PC-9 (cell line): Measurements from ENCODE around the gene GLCE.

Experiments
- CTCF ChIP-seq: fragments of 200-600 bp; sonication (generic); conservative IDR thresholded peaks from 2 replicates; pipeline ENCODE4 v1.6.1; 2017; ENCODE audit warnings: mixed run types, antibody characterized with exemption, mild to moderate bottlenecking, moderate library complexity
- EZH2 ChIP-seq: fragments of 200-600 bp; sonication (generic); IDR thresholded peaks from 2 replicates; pipeline ENCODE4 v1.8.0; 2017; ENCODE audit warnings: antibody characterized with exemption, low read depth

GRCh38 chr15:69154078-69154477 lies 6.4 kb upstream of the GLCE start:
- TF ChIP-seq CTCF = no peak
- no peak for TF ChIP-seq EZH2
